HepG2 (cell line): ENCODE measurements around the gene PSRC1. TPM values are rescaled to one million over a fixed set of nuclear protein-coding genes. Genes with fewer than 3 reads are reported as not detected.
A peak's percentile ranks its signal among the peaks of the same experiment; 100 is the strongest.

Experiments
- ATAC-seq: fragments of 200-7000 bp; cut with Tn5 transposase; 3 replicates; pipeline ENCODE4 v1.9.1; 2020; ENCODE audit warnings: mild to moderate bottlenecking, moderate library complexity
- BruUV-seq: library from RNA; stranded (reverse); fragments of 400-500 nt; replicated peaks from 2 replicates; lab custom pipeline; 2021; lab: Mats Ljungman, UMichigan
- CTCF ChIA-PET: fragments of 300-600 bp; formaldehyde crosslinking; extraction: SDS; loops from one replicate; lab custom pipeline; 2021; ENCODE audit warnings: low total read pairs, inconsistent platforms, low intra/inter-chr PET ratio; lab: Yijun Ruan, JAX
- POLR2A ChIA-PET: fragments of 350-600 bp; sonication (Branson Sonifier 250); formaldehyde crosslinking; loops from one replicate; lab custom pipeline; 2020; ENCODE audit warnings: antibody characterized with exemption, inconsistent platforms; lab: Yijun Ruan, JAX
- DNase-seq: peaks from one replicate; pipeline ENCODE4 v3.0.0-alpha.2; 2015; ENCODE audit warnings: low spot score
- FAIRE-seq: peaks from 3 replicates; lab custom pipeline; 2011; peaks lifted over from hg19 to GRCh38; lab: Jason Lieb, UNC
- H2AFZ ChIP-seq: one replicate; pipeline ENCODE4 v1.6.1; 2011; ENCODE audit warnings: low read length, inconsistent platforms
- H3K27ac ChIP-seq: fragments of 300-600 bp; 3 replicates; pipeline ENCODE4 v1.8.0; 2011; ENCODE audit warnings: mixed run types, mild to moderate bottlenecking, mixed read lengths, low read length, inconsistent platforms; ENCODE audit not compliant: insufficient read depth; ENCODE audit errors: extremely low read length
- H3K27me3 ChIP-seq, 2 experiments: fragments of 200-600 bp in 1 of 2; 2 replicates in 1 of 2; 3 replicates in 1 of 2; pipeline versions ENCODE4 v1.6.0 to v1.8.0; 2011; ENCODE audit warnings: low read length in 2 of 2, mild to moderate bottlenecking in 2 of 2, moderate library complexity in 2 of 2, inconsistent platforms in 1 of 2; ENCODE audit not compliant: insufficient read depth in 2 of 2, control insufficient read depth in 1 of 2
- H3K36me3 ChIP-seq, 2 experiments: fragments of 200-600 bp in 1 of 2; replicated peaks in 1 of 2; 2 replicates in 1 of 2; 3 replicates in 1 of 2; pipeline versions ENCODE4 v1.5.1 to v1.8.0; 2011; ENCODE audit warnings: low read length in 2 of 2, inconsistent platforms in 1 of 2; ENCODE audit not compliant: insufficient read depth in 2 of 2, control insufficient read depth in 1 of 2
- H3K4me1 ChIP-seq: 2 replicates; pipeline ENCODE4 v1.5.1; 2012; ENCODE audit warnings: low read length, inconsistent platforms; ENCODE audit not compliant: insufficient read depth
- H3K4me2 ChIP-seq: 2 replicates; pipeline ENCODE4 v1.6.0; 2011; ENCODE audit warnings: low read depth, low read length, inconsistent platforms
- H3K4me3 ChIP-seq, 3 experiments: fragments of 200-600 bp in 1 of 3; sonication (generic), shearing (Covaris generic) in 1 of 3; replicated peaks in 1 of 3; 2 replicates each; pipeline ENCODE4 v1.5.1; 2011 to 2016; ENCODE audit warnings: low read length in 3 of 3, inconsistent platforms in 2 of 3, low read depth in 2 of 3, mild to moderate bottlenecking in 2 of 3, control low read depth in 1 of 3, mixed read lengths in 1 of 3; ENCODE audit not compliant: insufficient read depth in 1 of 3
- H3K79me2 ChIP-seq: one replicate; pipeline ENCODE4 v1.6.1; 2011; ENCODE audit warnings: low read length, inconsistent platforms; ENCODE audit not compliant: insufficient read depth
- H3K9ac ChIP-seq: 2 replicates; pipeline ENCODE4 v1.6.0; 2011; ENCODE audit warnings: mild to moderate bottlenecking, low read depth, low read length, inconsistent platforms; ENCODE audit not compliant: insufficient read depth
- H3K9me3 ChIP-seq: 2 replicates; pipeline ENCODE4 v1.5.1; 2012; ENCODE audit warnings: mild to moderate bottlenecking, low read length
- H4K20me1 ChIP-seq: 2 replicates; pipeline ENCODE4 v1.6.0; 2011; ENCODE audit warnings: inconsistent platforms, mild to moderate bottlenecking, low read length, moderate library complexity; ENCODE audit not compliant: insufficient read depth
- BRF2 ChIP-seq: sonication (generic); formaldehyde crosslinking; IDR thresholded peaks from 2 replicates; pipeline ENCODE4 v1.8.1; 2022; ENCODE audit warnings: mild to moderate bottlenecking, missing genetic modification reagents
- FIP1L1 ChIP-seq: fragments of 200-400 bp; formaldehyde crosslinking; IDR thresholded peaks from 2 replicates; pipeline ENCODE4 v1.6.1; 2018; ENCODE audit warnings: low read depth, mild to moderate bottlenecking, low read length, moderate library complexity, borderline replicate concordance; ENCODE audit not compliant: insufficient read depth
- ZNF501 ChIP-seq: sonication (generic); formaldehyde crosslinking; IDR thresholded peaks from 2 replicates; pipeline ENCODE4 v1.5.1; 2020; ENCODE audit warnings: mild to moderate bottlenecking, moderate library complexity, missing genetic modification reagents
- ZNF572 ChIP-seq: sonication (generic); formaldehyde crosslinking; IDR thresholded peaks from 2 replicates; pipeline ENCODE4 v1.5.1; 2020; ENCODE audit warnings: mild to moderate bottlenecking, missing genetic modification reagents
- ZSCAN9 ChIP-seq: IDR thresholded peaks from 2 replicates; pipeline ENCODE4 v1.6.1; 2016; ENCODE audit warnings: borderline replicate concordance
- WGBS: methylation state at CpG from one replicate; pipeline ENCODE4 v1.1.6; 2017; ENCODE audit warnings: low lambda C conversion rate; 5-methylcytosine and 5-hydroxymethylcytosine counted together
- in situ Hi-C: cut with HindIII; loops from 2 replicates; pipeline ENCODE4 v1.10.0; 2017; ENCODE audit warnings: low pct_unique_long_range_greater_than_20kb; ENCODE audit not compliant: extremely low pct_ligation_motif_present
- intact Hi-C: fragments of 100-400 bp; cut with micrococcal nuclease; formaldehyde crosslinking; loops from one replicate; pipeline ENCODE4 v1.10.0; 2022; ENCODE audit not compliant: unreplicated experiment
- polyA plus RNA-seq, 8 experiments: library from polyadenylated mRNA; depleted of rRNA in 3 of 8; stranded (reverse) in 7 of 8; unstranded in 1 of 8; fragments of >200 nt; fragmentation: Illumina TruSeq in 4 of 8; extraction: Trizol in 4 of 8; gene quantifications; 2 replicates each; pipeline versions ENCODE4 v1.2.1 to v1.2.3, GENCODE V29; 2011 to 2016; ENCODE audit warnings: low read depth in 4 of 8, missing spikeins in 1 of 8, mixed read lengths in 1 of 8; ENCODE audit not compliant: insufficient read depth in 1 of 8
- total RNA-seq, 5 experiments: library from RNA; depleted of rRNA; stranded (reverse); fragments of >200 nt; fragmentation: Illumina TruSeq; extraction: Trizol; gene quantifications; 2 replicates each; pipeline ENCODE4 v1.2.3, GENCODE V29; 2016; ENCODE audit warnings: low read depth in 1 of 5
- TF ChIP-seq, protein P1 (sequence below): sonication (generic); formaldehyde crosslinking; IDR thresholded peaks from 2 replicates; pipeline ENCODE4 v1.5.1; 2020; ENCODE audit warnings: mild to moderate bottlenecking, missing genetic modification reagents, moderate library complexity

PSRC1 gene
- total and polyA plus RNA-seq, 2 of the 13 experiments (the other 11 are each of a cell fraction or from before 2014, with no cell fraction given): 28.6 to 30.3 TPM

DNA sequence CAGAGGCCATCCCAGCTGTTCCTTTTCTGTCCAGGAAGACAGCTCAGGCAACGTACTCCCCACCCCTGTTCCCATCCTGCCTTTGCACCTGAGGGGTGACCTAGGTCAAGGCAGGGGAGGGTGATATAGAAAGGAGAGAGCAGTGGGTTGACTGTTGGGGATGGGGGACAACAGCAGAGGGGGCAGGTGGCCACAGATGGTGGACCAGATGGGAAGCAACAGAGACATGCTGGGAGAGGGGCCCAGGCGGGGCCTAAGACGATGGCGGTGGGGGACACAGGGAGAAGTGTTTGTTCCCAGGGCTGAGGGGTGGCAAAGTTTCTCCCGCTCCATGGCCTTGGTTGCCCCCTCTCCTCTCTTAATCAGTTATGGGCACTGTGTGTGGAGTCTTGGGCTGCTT lies 27.3 kb downstream of the PSRC1 start:
- peaks cover 35% of the 10 kb centered on the region for H3K4me1 ChIP-seq
- ChIA-PET POLR2A (interaction anchor here (1.3 to 1.6 kb wide), 3 partner anchors 42 to 142 kb away, joined by 3 to 4 read pairs (median 4); partner anchors contain the start of genes SARS1 and SORT1), CTCF (no interaction called here)
- H3K27ac ChIP-seq: no peak overlapping the region
- no peak for FAIRE-seq
- no peak for DNase-seq
- H3K9me3 ChIP-seq: no peaks in the 10 kb centered on the region
- in situ Hi-C loops (no loop called here), intact Hi-C loops (no loop called here)
- peak overlapping the region in 1 of 3 experiments; percentile 59; a peak in 1 of 6 replicates for H3K4me3 ChIP-seq
- no peaks in the 10 kb centered on the region for H3K79me2 ChIP-seq
- no peak for ATAC-seq
- no TSS peak for BruUV-seq
- peaks cover 0 to 10% of the 10 kb centered on the region in 2 experiments; a peak in 1 of 5 replicates for H3K36me3 ChIP-seq
- H4K20me1 ChIP-seq: no peaks in the 10 kb centered on the region
- TF ChIP-seq ZNF501 (CRISPR knock-in tag): 0 out of 2 replicates have a peak, but pooled peaks have one; percentile 19
- TF ChIP-seq BRF2: no peak
- TF ChIP-seq ZNF572 (CRISPR knock-in tag): 0 out of 2 replicates have a peak, but pooled peaks have one; percentile 73
- TF ChIP-seq, protein P1, sequence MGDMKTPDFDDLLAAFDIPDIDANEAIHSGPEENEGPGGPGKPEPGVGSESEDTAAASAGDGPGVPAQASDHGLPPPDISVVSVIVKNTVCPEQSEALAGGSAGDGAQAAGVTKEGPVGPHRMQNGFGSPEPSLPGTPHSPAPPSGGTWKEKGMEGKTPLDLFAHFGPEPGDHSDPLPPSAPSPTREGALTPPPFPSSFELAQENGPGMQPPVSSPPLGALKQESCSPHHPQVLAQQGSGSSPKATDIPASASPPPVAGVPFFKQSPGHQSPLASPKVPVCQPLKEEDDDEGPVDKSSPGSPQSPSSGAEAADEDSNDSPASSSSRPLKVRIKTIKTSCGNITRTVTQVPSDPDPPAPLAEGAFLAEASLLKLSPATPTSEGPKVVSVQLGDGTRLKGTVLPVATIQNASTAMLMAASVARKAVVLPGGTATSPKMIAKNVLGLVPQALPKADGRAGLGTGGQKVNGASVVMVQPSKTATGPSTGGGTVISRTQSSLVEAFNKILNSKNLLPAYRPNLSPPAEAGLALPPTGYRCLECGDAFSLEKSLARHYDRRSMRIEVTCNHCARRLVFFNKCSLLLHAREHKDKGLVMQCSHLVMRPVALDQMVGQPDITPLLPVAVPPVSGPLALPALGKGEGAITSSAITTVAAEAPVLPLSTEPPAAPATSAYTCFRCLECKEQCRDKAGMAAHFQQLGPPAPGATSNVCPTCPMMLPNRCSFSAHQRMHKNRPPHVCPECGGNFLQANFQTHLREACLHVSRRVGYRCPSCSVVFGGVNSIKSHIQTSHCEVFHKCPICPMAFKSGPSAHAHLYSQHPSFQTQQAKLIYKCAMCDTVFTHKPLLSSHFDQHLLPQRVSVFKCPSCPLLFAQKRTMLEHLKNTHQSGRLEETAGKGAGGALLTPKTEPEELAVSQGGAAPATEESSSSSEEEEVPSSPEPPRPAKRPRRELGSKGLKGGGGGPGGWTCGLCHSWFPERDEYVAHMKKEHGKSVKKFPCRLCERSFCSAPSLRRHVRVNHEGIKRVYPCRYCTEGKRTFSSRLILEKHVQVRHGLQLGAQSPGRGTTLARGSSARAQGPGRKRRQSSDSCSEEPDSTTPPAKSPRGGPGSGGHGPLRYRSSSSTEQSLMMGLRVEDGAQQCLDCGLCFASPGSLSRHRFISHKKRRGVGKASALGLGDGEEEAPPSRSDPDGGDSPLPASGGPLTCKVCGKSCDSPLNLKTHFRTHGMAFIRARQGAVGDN (CRISPR knock-in tag): peak; percentile 10; the same call in 1 of the 2 replicates
- no peak for TF ChIP-seq ZSCAN9 (CRISPR knock-in tag)
- no peak for TF ChIP-seq FIP1L1
- WGBS: 84% methylated on average over 4 of the region's 5 CpGs
- H3K4me2 ChIP-seq: peak overlapping the region; percentile 91
- no peaks in the 10 kb centered on the region for H3K27me3 ChIP-seq
- peak overlapping the region; percentile 71; the same call in 1 of the 2 replicates for H3K9ac ChIP-seq
- H2AFZ ChIP-seq: no peak overlapping the region
